ENCODE data around the gene MCOLN3. TPM values are rescaled to one million over a fixed set of nuclear protein-coding genes. Genes with fewer than 3 reads are reported as not detected.

The MCOLN3 gene
- total RNA-seq, 1 donor from 2014 or later, result 23.7 TPM

DNA sequence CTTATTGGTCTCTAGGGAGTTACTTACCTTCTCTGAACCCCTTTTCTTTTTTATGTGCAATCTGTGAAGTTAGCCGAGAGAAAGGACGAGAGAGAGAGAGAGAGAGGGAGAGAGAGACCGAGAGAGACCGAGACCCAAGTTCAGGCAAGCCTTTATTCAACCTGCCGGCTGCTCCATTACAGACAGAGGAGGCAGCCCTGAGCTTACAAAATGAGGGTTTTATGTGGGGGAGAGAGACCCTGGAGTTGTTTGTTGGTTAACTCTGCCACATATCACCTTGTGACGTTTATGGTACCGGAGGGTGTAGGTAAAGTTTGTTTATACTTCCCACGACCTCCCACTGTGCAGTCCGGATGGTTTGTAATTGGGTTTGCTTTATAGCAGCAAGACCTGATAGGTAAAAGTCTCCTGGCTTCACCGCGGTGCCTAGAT is 1.5 kb upstream of the MCOLN3 start:
- no peak for TF ChIP-seq CTCF (IDR thresholded peaks at IDR 0.05; ENCODE audit: unreplicated experiment)
- H3K4me3 Mint-ChIP-seq (ENCODE audit: low read depth), result peak overlapping the region; percentile 82
- H3K4me1 Mint-ChIP-seq (ENCODE audit: low read depth), result peaks cover 14% of the 10 kb centered on the region
- H3K27ac Mint-ChIP-seq, result peak overlapping the region; percentile 89
- H3K27me3 Mint-ChIP-seq, result peaks cover 45% of the 10 kb centered on the region
- no peaks in the 10 kb centered on the region for H3K36me3 Mint-ChIP-seq (ENCODE audit: insufficient read depth)
- no peak for DNase-seq (ENCODE audit: low spot score, unreplicated experiment)
- H3K9me3 Mint-ChIP-seq (ENCODE audit: low read depth), result no peaks in the 10 kb centered on the region

DNA sequence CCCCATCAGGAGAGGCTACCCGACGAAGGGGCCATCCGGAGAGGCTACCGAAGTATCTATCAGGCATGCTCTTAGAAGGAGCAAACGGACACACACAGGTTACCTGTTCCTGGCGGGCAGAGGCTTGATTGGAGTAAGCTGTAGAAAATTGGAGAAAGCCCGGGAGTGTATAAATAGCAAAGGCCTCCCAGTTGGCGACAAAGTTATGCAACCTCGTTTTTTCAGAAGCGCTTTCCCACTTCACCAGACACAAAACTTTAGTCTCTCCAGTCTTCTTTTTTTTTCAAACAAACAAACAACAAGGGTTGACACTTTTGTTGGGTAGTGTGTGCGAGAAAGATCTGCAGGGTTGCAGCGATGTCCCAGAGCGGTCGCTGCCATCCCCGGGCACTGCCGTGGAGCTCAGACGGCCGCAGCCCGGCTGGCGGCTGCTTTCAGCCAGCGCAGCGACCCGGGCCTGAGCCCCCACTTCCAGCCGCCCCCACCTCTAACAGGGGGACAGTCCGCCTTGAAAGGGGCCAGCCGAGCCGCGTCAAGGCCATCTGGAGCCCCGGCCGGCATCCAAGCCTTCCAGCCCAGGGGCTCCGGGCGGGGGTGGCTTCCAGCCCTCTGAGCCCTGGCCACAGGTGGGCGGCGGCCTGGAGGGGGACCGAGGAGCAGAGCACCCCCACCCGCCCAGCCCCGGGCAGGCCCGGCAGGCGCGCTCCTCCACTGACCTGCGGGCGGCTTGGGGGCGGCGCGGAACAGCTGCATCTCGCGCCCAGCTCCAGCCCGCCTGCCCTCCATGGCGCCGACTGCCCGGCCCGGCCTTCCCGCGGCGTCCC is 616 bp downstream of the MCOLN3 start:
- peaks cover 48% of the 10 kb centered on the region for H3K27me3 Mint-ChIP-seq
- H3K27ac Mint-ChIP-seq, result no peak overlapping the region
- H3K4me3 Mint-ChIP-seq (ENCODE audit: low read depth), result peak overlapping the region; percentile 71
- peak; percentile 45 for DNase-seq (ENCODE audit: low spot score, unreplicated experiment)
- TF ChIP-seq CTCF (IDR thresholded peaks at IDR 0.05; ENCODE audit: unreplicated experiment), result no peak
- H3K4me1 Mint-ChIP-seq (ENCODE audit: low read depth), result peaks cover 14% of the 10 kb centered on the region
- H3K9me3 Mint-ChIP-seq (ENCODE audit: low read depth), result no peaks in the 10 kb centered on the region
- no peaks in the 10 kb centered on the region for H3K36me3 Mint-ChIP-seq (ENCODE audit: insufficient read depth)

GRCh38 chr1:85047144-85047471 is 1.2 kb downstream of the MCOLN3 start:
- Mint-ChIP-seq H3K27me3 (peaks cover 48% of the 10 kb centered on the region), H3K4me1 (ENCODE audit: low read depth) (peaks cover 14% of the 10 kb centered on the region), H3K27ac (no peak overlapping the region), H3K36me3 (ENCODE audit: insufficient read depth) (no peaks in the 10 kb centered on the region), H3K9me3 (ENCODE audit: low read depth) (no peaks in the 10 kb centered on the region), H3K4me3 (ENCODE audit: low read depth) (peak overlapping the region; percentile 71)
- no peak for TF ChIP-seq CTCF (IDR thresholded peaks at IDR 0.05; ENCODE audit: unreplicated experiment)
- no peak for DNase-seq (ENCODE audit: low spot score, unreplicated experiment)

DNA sequence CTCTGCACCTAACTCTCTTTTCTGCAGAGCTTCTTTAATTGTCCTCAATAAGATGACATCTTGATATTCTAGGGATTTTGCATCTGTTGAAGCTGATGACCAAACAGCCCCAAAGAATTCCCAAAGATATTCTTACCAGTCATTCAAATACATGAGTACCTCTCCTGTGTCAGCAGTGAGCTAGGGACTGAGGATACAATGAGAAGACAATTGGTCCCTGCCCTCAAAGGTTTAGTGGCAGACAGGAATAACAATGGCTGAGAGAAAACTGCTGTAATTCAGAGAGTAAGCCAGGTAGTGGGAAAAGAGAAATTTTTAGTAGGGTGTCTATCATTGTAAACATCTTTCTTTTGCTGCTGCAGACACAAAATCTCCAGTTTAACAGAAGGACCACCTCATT is 5.9 kb downstream of the MCOLN3 start:
- no peak overlapping the region for H3K4me3 Mint-ChIP-seq (ENCODE audit: low read depth)
- peaks cover 3% of the 10 kb centered on the region for H3K4me1 Mint-ChIP-seq (ENCODE audit: low read depth)
- no peaks in the 10 kb centered on the region for H3K9me3 Mint-ChIP-seq (ENCODE audit: low read depth)
- peaks cover 6% of the 10 kb centered on the region for H3K36me3 Mint-ChIP-seq (ENCODE audit: insufficient read depth)
- H3K27ac Mint-ChIP-seq, result no peak overlapping the region
- no peak for TF ChIP-seq CTCF (IDR thresholded peaks at IDR 0.05; ENCODE audit: unreplicated experiment)
- no peak for DNase-seq (ENCODE audit: low spot score, unreplicated experiment)
- H3K27me3 Mint-ChIP-seq, result peaks cover 26% of the 10 kb centered on the region

DNA sequence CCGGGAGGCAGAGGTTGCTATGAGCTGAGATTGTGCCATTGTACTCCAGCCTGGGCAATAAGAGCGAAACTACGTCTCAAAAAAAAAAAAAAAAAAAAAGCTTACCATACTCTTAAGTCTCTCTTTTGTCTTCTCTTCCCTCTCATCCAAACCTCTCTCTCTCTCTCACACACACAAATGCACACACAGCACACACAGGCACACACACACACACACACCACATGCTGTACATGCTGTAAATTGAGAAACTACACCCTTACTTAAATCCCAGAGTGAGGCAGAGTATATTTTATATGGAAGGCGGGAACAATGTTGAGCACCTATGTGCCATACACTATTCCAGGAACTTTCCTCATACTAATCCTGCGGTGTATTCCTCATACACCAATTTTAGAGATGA is 6.5 kb downstream of the MCOLN3 start:
- no peak overlapping the region for H3K27ac Mint-ChIP-seq
- no peak overlapping the region for H3K4me3 Mint-ChIP-seq (ENCODE audit: low read depth)
- H3K36me3 Mint-ChIP-seq (ENCODE audit: insufficient read depth), result peaks cover 6% of the 10 kb centered on the region
- H3K9me3 Mint-ChIP-seq (ENCODE audit: low read depth), result no peaks in the 10 kb centered on the region
- peaks cover 19% of the 10 kb centered on the region for H3K27me3 Mint-ChIP-seq
- DNase-seq (ENCODE audit: low spot score, unreplicated experiment), result no peak
- TF ChIP-seq CTCF (IDR thresholded peaks at IDR 0.05; ENCODE audit: unreplicated experiment), result no peak
- H3K4me1 Mint-ChIP-seq (ENCODE audit: low read depth), result no peaks in the 10 kb centered on the region
